ENCODE data around the gene XPO5.

GRCh38 chr6:43622541-43622940, 46.7 kb upstream of the XPO5 start:
- no peak for TF ChIP-seq ZNF274 (IDR thresholded peaks at IDR 0.05; ENCODE audit: low read depth, low read length)
- no peak for TF ChIP-seq SUZ12 (IDR thresholded peaks at IDR 0.05; ENCODE audit: extremely low read depth, insufficient read depth, insufficient read length)
